Muscle layer of colon (tissue), 2 donors: ENCODE measurements around the gene ZDHHC4.

Experiments
- H3K27ac ChIP-seq: one replicate; pipeline ENCODE4 v1.7.0; 2013; ENCODE audit warnings: low read depth, mild to moderate bottlenecking, low read length, moderate library complexity
- H3K27me3 ChIP-seq, 2 donors: one replicate each; pipeline ENCODE4 v1.7.0; 2013; ENCODE audit warnings: low read length in 2 of 2, mild to moderate bottlenecking in 2 of 2; ENCODE audit not compliant: insufficient read depth in 2 of 2, control insufficient read depth in 1 of 2
- H3K36me3 ChIP-seq: one replicate; pipeline ENCODE4 v1.7.0; 2013; ENCODE audit warnings: mild to moderate bottlenecking, low read length; ENCODE audit not compliant: insufficient read depth
- H3K4me1 ChIP-seq: one replicate; pipeline ENCODE4 v1.7.0; 2013; ENCODE audit warnings: mild to moderate bottlenecking, low read length; ENCODE audit not compliant: insufficient read depth
- H3K4me3 ChIP-seq, 2 donors: one replicate each; pipeline ENCODE4 v1.7.0; 2013; ENCODE audit warnings: low read length in 2 of 2, low read depth in 1 of 2, mild to moderate bottlenecking in 1 of 2, moderate library complexity in 1 of 2
- H3K9ac ChIP-seq: one replicate; pipeline ENCODE4 v1.7.0; 2013; ENCODE audit warnings: low read length
- H3K9me3 ChIP-seq: one replicate; pipeline ENCODE4 v1.7.0; 2013; ENCODE audit warnings: mild to moderate bottlenecking, low read length
- donor health status: abdominal sarcoma.
- donor health status: Adenocarcinoma of cecum.

The ZDHHC4 gene

GRCh38 chr7:6545398-6546126 is 31.7 kb upstream of the ZDHHC4 start:
- Histone ChIP-seq H3K36me3 (no peaks in the 10 kb centered on the region), H3K4me3 (no peak overlapping the region), H3K9ac (no peak overlapping the region), H3K9me3 (no peaks in the 10 kb centered on the region), H3K27me3 (no peaks in the 10 kb centered on the region), H3K4me1 (no peaks in the 10 kb centered on the region), H3K27ac (no peak overlapping the region)

- H3K27ac ChIP-seq, result no peak overlapping the region
- H3K4me3 ChIP-seq, result no peak overlapping the region
- H3K4me1 ChIP-seq, result no peaks in the 10 kb centered on the region
- H3K27me3 ChIP-seq, result no peaks in the 10 kb centered on the region
- no peak overlapping the region for H3K9ac ChIP-seq
- no peaks in the 10 kb centered on the region for H3K9me3 ChIP-seq
- H3K36me3 ChIP-seq, result no peaks in the 10 kb centered on the region
Observed at GRCh38 chr7:6546498-6547251, 30.6 kb upstream of the ZDHHC4 start.

GRCh38 chr7:6547400-6547799 is 29.9 kb upstream of the ZDHHC4 start:
- H3K27me3 ChIP-seq, result no peaks in the 10 kb centered on the region
- H3K27ac ChIP-seq, result no peak overlapping the region
- no peaks in the 10 kb centered on the region for H3K4me1 ChIP-seq
- no peaks in the 10 kb centered on the region for H3K9me3 ChIP-seq
- no peak overlapping the region for H3K9ac ChIP-seq
- H3K4me3 ChIP-seq, result no peak overlapping the region
- H3K36me3 ChIP-seq, result no peaks in the 10 kb centered on the region

GRCh38 chr7:6551016-6551511 is 26.2 kb upstream of the ZDHHC4 start, which contains the start of gene GRID2IP:
Gene GRID2IP, minus strand, starts transcription at chr7:6551461. Its CDS starts 25 bp downstream, at chr7:6551436.
- Histone ChIP-seq H3K36me3 (no peaks in the 10 kb centered on the region), H3K9me3 (no peaks in the 10 kb centered on the region), H3K4me3 (no peak within 1 kb of the TSS)

GRCh38 chr7:6553448-6554044 is 23.7 kb upstream of the ZDHHC4 start:
- H3K4me1 ChIP-seq, result no peaks in the 10 kb centered on the region
- H3K27ac ChIP-seq, result no peak overlapping the region
- no peaks in the 10 kb centered on the region for H3K9me3 ChIP-seq
- no peaks in the 10 kb centered on the region for H3K36me3 ChIP-seq
- no peak overlapping the region for H3K4me3 ChIP-seq
- no peaks in the 10 kb centered on the region for H3K27me3 ChIP-seq
- no peak overlapping the region for H3K9ac ChIP-seq

More at GRCh38 chr7:6551016-6551511, 26.2 kb upstream of the ZDHHC4 start, which contains the start of gene GRID2IP:
- no peak within 1 kb of the TSS for H3K9ac ChIP-seq
- no peak within 1 kb of the TSS for H3K27ac ChIP-seq
- no peaks in the 10 kb centered on the region for H3K27me3 ChIP-seq
- no peaks in the 10 kb centered on the region for H3K4me1 ChIP-seq

- Histone ChIP-seq H3K27me3 (no peaks in the 10 kb centered on the region), H3K9ac (no peak overlapping the region), H3K36me3 (no peaks in the 10 kb centered on the region), H3K4me3 (no peak overlapping the region), H3K9me3 (no peaks in the 10 kb centered on the region), H3K27ac (no peak overlapping the region), H3K4me1 (no peaks in the 10 kb centered on the region)
Observed at GRCh38 chr7:6554848-6555247, 22.4 kb upstream of the ZDHHC4 start.

- no peak overlapping the region for H3K4me3 ChIP-seq
Observed at GRCh38 chr7:6556196-6556595, 21.1 kb upstream of the ZDHHC4 start.

GRCh38 chr7:6558837-6559236 is 18.4 kb upstream of the ZDHHC4 start:
- Histone ChIP-seq H3K9me3 (no peaks in the 10 kb centered on the region), H3K27me3 (no peaks in the 10 kb centered on the region), H3K36me3 (no peaks in the 10 kb centered on the region), H3K4me1 (no peaks in the 10 kb centered on the region), H3K4me3 (no peak overlapping the region), H3K27ac (no peak overlapping the region), H3K9ac (no peak overlapping the region)

More at GRCh38 chr7:6556196-6556595, 21.1 kb upstream of the ZDHHC4 start:
- Histone ChIP-seq H3K27ac (no peak overlapping the region), H3K36me3 (no peaks in the 10 kb centered on the region), H3K4me1 (no peaks in the 10 kb centered on the region), H3K9ac (no peak overlapping the region), H3K9me3 (no peaks in the 10 kb centered on the region), H3K27me3 (no peaks in the 10 kb centered on the region)

- H3K36me3 ChIP-seq, result no peaks in the 10 kb centered on the region
- no peak overlapping the region for H3K9ac ChIP-seq
- H3K9me3 ChIP-seq, result no peaks in the 10 kb centered on the region
- H3K27me3 ChIP-seq, result no peaks in the 10 kb centered on the region
- H3K27ac ChIP-seq, result no peak overlapping the region
- H3K4me3 ChIP-seq, result no peak overlapping the region
- H3K4me1 ChIP-seq, result no peaks in the 10 kb centered on the region
Observed at GRCh38 chr7:6559896-6560295, 17.4 kb upstream of the ZDHHC4 start.

GRCh38 chr7:6562106-6562505 is 15.1 kb upstream of the ZDHHC4 start:
- no peaks in the 10 kb centered on the region for H3K36me3 ChIP-seq
- no peak overlapping the region for H3K4me3 ChIP-seq
- H3K9me3 ChIP-seq, result no peaks in the 10 kb centered on the region
- H3K4me1 ChIP-seq, result no peaks in the 10 kb centered on the region
- H3K9ac ChIP-seq, result no peak overlapping the region
- H3K27me3 ChIP-seq, result no peaks in the 10 kb centered on the region
- no peak overlapping the region for H3K27ac ChIP-seq

- H3K36me3 ChIP-seq, result no peaks in the 10 kb centered on the region
- no peak overlapping the region for H3K9ac ChIP-seq
- H3K4me3 ChIP-seq, result no peak overlapping the region
- H3K9me3 ChIP-seq, result no peaks in the 10 kb centered on the region
- no peaks in the 10 kb centered on the region for H3K27me3 ChIP-seq
- H3K27ac ChIP-seq, result no peak overlapping the region
- no peaks in the 10 kb centered on the region for H3K4me1 ChIP-seq
Observed at GRCh38 chr7:6563936-6564770, 13.1 kb upstream of the ZDHHC4 start.
